ENCODE results near the gene HOXA11. TPM values are rescaled to one million over a fixed set of nuclear protein-coding genes. Genes with fewer than 3 reads are reported as not detected.

Gene HOXA11
- total RNA-seq, 1 donor from 2014 or later, result not detected

Small RNA genes within 50 kb of the gene (microRNA-seq; reads per million reads assigned to microRNA genes)
- gene MIR196B, result 13.3 reads per million, percentile 26 among the genes with 10 or more reads in this experiment

Other genes starting within 250 kb of the HOXA11 start
- 0.19 TPM for gene HOXA1, start 89.2 kb downstream of the HOXA11 start, total RNA-seq
- 0.30 TPM for gene HOXA2, start 82.5 kb downstream of the HOXA11 start, total RNA-seq
- 1.1 TPM for gene HOXA4, start 54.5 kb downstream of the HOXA11 start, total RNA-seq
- 0.30 TPM for gene HOXA5, start 41.6 kb downstream of the HOXA11 start, total RNA-seq
- not detected for gene HOXA6, start 37.5 kb downstream of the HOXA11 start, total RNA-seq
- gene HOXA3, start 32.6 kb downstream of the HOXA11 start, total RNA-seq, result 0.40 TPM
- gene HOXA7, start 28.6 kb downstream of the HOXA11 start, total RNA-seq, result not detected
- not detected for gene HOXA9, start 19.7 kb downstream of the HOXA11 start, total RNA-seq
- gene HOXA10, start 10.9 kb downstream of the HOXA11 start, total RNA-seq, result not detected
- gene HOXA13, start 14.9 kb upstream of the HOXA11 start, total RNA-seq, result not detected
- not detected for gene EVX1, start 57.6 kb upstream of the HOXA11 start, total RNA-seq